Measurements from ENCODE around the gene PPM1D. TPM values are rescaled to one million over a fixed set of nuclear protein-coding genes. Genes with fewer than 3 reads are reported as not detected.

The PPM1D gene
- total and polyA plus RNA-seq, 2 of the 13 experiments (the other 11 are each of a cell fraction or from before 2014, with no cell fraction given), result 8.0 to 26.2 TPM

GRCh38 chr17:60586288-60586974 is 13.6 kb upstream of the PPM1D start (continued):
- TF ChIP-seq TFDP2 (CRISPR knock-in tag; IDR thresholded peaks at IDR 0.05) (no peak), MYPOP (CRISPR knock-in tag; IDR thresholded peaks at IDR 0.05) (no peak), NFYC (CRISPR knock-in tag; IDR thresholded peaks at IDR 0.05) (0 out of 2 replicates have a peak, but pooled peaks have one; percentile 15), TBL1XR1 (IDR thresholded peaks at IDR 0.05; ENCODE audit: borderline replicate concordance, low read length, partially characterized antibody) (no peak), SKI (IDR thresholded peaks at IDR 0.05; ENCODE audit: partially characterized antibody) (no peak), HDAC1 (CRISPR knock-in tag; IDR thresholded peaks at IDR 0.05) (0 out of 2 replicates have a peak, but pooled peaks have one; percentile 37), SP2 (CRISPR knock-in tag; IDR thresholded peaks at IDR 0.05) (no peak), KLF16 (CRISPR knock-in tag; IDR thresholded peaks at IDR 0.05) (no peak), MED1 (CRISPR knock-in tag; IDR thresholded peaks at IDR 0.05) (no peak), SMARCE1 (IDR thresholded peaks at IDR 0.05; ENCODE audit: borderline replicate concordance) (no peak), NPAS2 (CRISPR knock-in tag; IDR thresholded peaks at IDR 0.05; ENCODE audit: borderline replicate concordance) (no peak)
- TF ChIP-seq, protein P1, sequence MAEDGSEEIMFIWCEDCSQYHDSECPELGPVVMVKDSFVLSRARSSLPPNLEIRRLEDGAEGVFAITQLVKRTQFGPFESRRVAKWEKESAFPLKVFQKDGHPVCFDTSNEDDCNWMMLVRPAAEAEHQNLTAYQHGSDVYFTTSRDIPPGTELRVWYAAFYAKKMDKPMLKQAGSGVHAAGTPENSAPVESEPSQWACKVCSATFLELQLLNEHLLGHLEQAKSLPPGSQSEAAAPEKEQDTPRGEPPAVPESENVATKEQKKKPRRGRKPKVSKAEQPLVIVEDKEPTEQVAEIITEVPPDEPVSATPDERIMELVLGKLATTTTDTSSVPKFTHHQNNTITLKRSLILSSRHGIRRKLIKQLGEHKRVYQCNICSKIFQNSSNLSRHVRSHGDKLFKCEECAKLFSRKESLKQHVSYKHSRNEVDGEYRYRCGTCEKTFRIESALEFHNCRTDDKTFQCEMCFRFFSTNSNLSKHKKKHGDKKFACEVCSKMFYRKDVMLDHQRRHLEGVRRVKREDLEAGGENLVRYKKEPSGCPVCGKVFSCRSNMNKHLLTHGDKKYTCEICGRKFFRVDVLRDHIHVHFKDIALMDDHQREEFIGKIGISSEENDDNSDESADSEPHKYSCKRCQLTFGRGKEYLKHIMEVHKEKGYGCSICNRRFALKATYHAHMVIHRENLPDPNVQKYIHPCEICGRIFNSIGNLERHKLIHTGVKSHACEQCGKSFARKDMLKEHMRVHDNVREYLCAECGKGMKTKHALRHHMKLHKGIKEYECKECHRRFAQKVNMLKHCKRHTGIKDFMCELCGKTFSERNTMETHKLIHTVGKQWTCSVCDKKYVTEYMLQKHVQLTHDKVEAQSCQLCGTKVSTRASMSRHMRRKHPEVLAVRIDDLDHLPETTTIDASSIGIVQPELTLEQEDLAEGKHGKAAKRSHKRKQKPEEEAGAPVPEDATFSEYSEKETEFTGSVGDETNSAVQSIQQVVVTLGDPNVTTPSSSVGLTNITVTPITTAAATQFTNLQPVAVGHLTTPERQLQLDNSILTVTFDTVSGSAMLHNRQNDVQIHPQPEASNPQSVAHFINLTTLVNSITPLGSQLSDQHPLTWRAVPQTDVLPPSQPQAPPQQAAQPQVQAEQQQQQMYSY (CRISPR knock-in tag; IDR thresholded peaks at IDR 0.05), result no peak
- TF ChIP-seq, protein P2, sequence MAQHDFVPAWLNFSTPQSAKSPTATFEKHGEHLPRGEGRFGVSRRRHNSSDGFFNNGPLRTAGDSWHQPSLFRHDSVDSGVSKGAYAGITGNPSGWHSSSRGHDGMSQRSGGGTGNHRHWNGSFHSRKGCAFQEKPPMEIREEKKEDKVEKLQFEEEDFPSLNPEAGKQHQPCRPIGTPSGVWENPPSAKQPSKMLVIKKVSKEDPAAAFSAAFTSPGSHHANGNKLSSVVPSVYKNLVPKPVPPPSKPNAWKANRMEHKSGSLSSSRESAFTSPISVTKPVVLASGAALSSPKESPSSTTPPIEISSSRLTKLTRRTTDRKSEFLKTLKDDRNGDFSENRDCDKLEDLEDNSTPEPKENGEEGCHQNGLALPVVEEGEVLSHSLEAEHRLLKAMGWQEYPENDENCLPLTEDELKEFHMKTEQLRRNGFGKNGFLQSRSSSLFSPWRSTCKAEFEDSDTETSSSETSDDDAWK (CRISPR knock-in tag; IDR thresholded peaks at IDR 0.05), result no peak
- TF ChIP-seq, protein P3, sequence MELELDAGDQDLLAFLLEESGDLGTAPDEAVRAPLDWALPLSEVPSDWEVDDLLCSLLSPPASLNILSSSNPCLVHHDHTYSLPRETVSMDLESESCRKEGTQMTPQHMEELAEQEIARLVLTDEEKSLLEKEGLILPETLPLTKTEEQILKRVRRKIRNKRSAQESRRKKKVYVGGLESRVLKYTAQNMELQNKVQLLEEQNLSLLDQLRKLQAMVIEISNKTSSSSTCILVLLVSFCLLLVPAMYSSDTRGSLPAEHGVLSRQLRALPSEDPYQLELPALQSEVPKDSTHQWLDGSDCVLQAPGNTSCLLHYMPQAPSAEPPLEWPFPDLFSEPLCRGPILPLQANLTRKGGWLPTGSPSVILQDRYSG (CRISPR knock-in tag; IDR thresholded peaks at IDR 0.05), result no peak
- TF ChIP-seq, protein P4, sequence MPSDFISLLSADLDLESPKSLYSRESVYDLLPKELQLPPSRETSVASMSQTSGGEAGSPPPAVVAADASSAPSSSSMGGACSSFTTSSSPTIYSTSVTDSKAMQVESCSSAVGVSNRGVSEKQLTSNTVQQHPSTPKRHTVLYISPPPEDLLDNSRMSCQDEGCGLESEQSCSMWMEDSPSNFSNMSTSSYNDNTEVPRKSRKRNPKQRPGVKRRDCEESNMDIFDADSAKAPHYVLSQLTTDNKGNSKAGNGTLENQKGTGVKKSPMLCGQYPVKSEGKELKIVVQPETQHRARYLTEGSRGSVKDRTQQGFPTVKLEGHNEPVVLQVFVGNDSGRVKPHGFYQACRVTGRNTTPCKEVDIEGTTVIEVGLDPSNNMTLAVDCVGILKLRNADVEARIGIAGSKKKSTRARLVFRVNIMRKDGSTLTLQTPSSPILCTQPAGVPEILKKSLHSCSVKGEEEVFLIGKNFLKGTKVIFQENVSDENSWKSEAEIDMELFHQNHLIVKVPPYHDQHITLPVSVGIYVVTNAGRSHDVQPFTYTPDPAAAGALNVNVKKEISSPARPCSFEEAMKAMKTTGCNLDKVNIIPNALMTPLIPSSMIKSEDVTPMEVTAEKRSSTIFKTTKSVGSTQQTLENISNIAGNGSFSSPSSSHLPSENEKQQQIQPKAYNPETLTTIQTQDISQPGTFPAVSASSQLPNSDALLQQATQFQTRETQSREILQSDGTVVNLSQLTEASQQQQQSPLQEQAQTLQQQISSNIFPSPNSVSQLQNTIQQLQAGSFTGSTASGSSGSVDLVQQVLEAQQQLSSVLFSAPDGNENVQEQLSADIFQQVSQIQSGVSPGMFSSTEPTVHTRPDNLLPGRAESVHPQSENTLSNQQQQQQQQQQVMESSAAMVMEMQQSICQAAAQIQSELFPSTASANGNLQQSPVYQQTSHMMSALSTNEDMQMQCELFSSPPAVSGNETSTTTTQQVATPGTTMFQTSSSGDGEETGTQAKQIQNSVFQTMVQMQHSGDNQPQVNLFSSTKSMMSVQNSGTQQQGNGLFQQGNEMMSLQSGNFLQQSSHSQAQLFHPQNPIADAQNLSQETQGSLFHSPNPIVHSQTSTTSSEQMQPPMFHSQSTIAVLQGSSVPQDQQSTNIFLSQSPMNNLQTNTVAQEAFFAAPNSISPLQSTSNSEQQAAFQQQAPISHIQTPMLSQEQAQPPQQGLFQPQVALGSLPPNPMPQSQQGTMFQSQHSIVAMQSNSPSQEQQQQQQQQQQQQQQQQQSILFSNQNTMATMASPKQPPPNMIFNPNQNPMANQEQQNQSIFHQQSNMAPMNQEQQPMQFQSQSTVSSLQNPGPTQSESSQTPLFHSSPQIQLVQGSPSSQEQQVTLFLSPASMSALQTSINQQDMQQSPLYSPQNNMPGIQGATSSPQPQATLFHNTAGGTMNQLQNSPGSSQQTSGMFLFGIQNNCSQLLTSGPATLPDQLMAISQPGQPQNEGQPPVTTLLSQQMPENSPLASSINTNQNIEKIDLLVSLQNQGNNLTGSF (CRISPR knock-in tag; IDR thresholded peaks at IDR 0.05), result no peak

Data from HepG2 (cell line).